ENCODE data around the gene GOLT1B.
"Not testable (repeated sequence)": the region's sequence is repeated elsewhere in the genome, so short reads cannot be mapped to it uniquely, and the experiment has no call there.

The GOLT1B gene, protein sequence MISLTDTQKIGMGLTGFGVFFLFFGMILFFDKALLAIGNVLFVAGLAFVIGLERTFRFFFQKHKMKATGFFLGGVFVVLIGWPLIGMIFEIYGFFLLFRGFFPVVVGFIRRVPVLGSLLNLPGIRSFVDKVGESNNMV

DNA sequence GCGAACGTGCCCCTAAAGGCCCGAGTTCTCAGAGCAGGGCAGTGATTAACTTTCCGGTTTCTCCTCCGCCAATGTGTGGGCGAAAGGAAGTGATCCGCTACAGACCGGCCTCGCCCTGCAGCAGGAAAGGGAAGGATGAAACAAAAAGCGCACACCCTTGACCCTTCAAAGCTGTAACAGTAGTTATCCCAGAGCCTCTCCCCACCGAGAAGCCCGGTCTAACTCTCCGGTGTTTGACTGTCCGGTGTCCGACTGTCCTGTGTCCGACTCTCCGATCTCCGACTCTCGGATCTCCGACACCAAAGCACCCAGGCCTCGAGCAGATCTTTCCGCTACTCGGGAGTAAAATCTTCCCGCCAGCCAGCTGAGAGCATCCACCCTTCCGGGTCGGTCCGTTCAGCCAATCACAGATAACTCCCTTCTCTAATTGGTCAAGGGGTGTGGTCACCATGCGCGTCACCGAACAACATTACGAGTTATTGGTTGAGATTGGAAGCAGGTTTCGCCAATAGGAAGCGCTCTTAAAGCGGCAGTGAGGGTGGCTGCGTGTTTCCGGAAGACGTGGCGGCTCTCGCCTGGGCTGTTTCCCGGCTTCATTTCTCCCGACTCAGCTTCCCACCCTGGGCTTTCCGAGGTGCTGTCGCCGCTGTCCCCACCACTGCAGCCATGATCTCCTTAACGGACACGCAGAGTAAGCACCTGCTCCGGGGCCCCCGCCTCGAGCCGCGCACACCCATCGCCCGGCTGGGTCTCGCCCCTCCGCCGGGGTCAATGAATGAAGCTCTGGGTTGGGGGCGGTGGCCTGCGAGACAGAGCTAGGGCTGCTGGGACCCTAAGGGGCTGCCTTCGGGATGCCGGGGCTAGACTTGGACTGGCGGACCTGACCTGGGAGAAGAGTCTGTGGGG lies at the start of gene GOLT1B, which contains the start of gene RECQL:
TSS of gene GOLT1B (plus strand) at position 532 of the 906 bp plus-strand sequence. CDS start at position 667, 135 bp downstream.
TSS of gene RECQL (minus strand) at position 378 of the 906 bp plus-strand sequence. CDS start 2,065 bp downstream, outside the sequence.
- DNase-seq (ENCODE audit: low spot score), result peak; percentile 98

DNA sequence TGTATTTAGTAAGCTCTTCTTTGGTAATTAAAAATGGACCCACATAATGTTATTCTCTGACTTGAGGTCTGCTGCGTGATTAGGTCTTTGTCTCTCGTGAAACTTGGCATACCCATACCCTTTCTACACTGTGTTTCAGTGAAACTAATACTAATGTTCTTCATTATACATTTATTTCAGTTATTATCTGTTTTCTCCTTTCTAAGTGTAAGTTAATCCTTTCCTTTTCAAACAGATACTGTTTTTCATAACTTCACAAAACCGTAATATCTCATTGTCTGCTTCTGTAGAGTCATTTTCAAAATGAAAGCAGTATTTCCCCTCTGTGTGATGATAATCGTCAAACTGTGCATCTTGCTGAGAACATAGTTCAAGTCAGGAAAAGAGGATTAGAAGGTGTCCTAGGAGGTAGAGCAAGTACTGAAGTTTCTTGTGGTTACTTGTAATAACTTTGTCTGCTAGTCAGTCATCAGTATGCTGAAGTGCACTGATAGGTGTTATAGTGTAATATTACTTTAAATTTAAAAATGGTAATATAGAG lies 48.2 kb upstream of the GOLT1B start:
- DNase-seq (ENCODE audit: low spot score), result no peak

DNA sequence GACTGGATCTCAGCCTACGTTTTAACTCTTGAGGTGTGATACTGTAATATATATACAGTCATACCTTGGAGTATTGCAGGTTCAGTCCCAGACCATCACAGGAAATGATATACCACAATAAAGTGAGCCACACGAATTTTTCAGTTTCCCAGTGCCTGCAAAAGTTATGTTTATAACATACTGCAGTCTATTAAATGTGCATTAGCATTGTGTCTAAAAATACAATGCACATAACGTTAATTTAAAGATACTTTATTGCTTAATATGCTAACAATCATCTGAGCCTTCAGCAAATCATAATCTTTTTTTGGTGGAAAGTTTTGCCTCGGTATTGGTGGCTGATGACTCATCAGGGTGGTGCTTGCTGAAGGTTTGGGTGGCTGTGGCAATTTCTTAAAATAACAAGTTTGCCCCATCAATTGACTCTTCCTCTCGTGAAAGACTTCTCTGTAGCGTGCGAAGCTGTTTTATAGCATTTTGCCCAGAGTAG lies 45.3 kb upstream of the GOLT1B start:
- no peak for DNase-seq (ENCODE audit: low spot score)

DNA sequence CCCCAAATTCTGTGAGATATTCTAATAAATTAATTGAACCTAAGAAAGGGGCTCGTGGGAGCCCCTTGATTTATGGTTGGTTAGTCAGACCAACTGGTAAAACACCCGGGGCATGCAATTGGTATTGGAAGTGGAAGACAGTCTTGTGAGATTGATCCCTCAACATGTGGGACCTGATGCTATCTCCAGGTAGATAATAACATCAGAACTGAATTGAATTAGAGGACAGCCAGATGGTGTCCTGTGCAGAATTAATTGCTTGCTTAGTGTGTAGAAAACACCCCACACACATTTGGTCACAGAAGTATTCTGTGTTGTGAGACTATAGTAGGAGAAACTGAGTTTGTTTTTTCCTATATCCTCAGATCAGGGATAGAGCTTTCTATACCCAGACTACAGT lies 42.1 kb upstream of the GOLT1B start:
- DNase-seq (ENCODE audit: low spot score), result no peak

DNA sequence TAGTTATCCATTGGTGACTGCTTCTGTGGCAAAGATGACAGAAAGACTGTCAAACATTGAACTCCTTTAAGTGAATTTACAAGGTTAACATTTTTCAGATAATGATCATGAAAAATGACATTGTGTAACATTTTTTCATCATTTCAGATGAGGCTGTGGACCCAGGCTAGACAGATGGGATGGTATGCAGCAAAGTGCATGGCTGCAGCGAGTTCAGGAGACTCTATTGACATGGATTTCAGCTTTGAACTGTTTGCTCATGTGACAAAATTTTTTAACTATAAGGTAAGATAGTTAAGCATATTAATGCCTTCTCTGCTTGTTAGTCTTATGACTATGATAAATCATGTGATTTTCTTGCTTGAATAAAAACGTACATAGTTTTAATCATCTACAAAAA lies 34.3 kb upstream of the GOLT1B start:
- DNase-seq (ENCODE audit: low spot score), result not testable (repeated sequence)

DNA sequence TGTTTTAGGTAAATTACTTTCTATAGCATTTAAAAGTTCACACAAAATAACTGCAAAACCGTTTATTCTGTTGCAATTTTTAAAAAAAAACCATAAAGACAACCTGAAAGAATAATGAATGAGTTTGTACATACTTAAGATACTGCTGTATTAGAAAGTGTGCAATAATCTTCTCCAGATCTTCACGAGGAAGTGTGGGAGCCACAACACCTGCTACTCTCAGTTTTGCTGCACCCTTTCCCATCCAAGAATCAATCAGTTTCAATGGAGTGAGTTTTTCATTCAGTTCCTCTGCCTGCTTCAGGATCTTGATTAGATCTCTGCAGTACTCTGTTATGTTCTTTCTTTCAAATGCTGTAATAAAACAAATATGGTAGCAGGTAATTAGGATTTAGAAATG lies 30.3 kb upstream of the GOLT1B start:
- no peak for DNase-seq (ENCODE audit: low spot score)

DNA sequence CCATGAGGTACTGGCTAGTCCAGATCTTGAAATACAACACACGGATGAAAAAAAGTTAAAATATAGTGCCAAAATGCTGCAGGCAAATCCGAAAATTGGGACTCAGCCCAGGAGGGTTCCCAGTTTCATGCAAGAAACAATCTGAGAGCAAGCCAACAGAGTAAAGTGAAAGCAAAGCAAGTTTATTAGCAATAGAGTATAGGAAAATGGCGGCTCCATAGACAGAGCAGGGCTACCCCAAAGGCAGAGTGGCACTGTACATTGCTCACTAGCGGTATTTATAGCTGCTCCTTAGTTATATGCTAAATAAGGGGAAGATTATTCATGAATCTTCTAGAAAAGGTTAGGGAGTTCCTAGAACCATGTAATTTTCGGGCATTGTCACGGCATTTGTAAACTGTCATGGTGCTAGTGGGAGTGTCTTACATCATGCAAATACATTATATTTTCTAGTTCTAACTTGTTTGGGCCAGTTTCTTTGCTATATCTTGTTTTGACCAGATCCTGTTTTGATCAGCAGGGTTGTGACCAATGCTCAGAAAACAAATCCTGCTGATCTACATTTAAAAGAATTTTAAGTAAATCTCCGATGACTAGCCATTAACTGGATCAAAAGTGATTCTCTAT lies 29.3 kb upstream of the GOLT1B start:
- DNase-seq (ENCODE audit: low spot score), result no peak

DNA sequence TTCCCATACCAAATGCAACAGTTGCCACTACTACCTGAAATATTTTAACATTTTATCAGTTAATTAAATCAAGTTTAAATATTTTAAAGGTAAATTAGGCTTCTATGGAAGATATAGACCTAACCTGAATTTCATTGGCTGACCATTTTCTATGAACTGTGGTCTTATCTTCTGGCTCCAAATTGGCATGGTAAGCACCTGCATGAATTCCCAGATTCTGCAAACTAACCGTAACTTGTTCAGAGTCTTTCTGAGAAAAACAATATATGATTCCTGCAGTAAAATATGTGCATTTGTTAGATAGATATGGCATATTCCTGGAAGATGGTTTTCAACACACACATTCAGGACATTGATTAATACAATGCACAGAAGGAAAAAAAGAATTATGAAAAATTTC lies 26.0 kb upstream of the GOLT1B start:
- no peak for DNase-seq (ENCODE audit: low spot score)

DNA sequence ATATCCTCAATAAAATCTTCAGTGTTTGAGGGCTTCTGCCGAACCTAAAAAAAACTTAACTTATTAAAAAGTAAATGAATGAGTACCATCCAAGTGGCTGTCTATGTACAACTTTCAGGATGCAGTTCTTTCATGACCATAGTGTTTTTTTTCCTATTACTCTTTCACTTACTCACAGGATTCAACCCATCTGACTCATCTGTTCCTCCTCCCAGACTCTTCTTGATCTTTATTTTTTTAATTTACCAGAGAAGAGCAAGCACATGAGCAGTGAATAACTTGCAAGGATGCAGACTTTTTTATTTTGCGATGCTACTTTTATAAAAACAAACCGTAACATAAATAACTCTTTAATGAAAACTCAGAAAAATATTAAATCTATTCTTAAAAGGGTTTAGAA lies 24.6 kb upstream of the GOLT1B start:
- DNase-seq (ENCODE audit: low spot score), result peak; percentile 39

DNA sequence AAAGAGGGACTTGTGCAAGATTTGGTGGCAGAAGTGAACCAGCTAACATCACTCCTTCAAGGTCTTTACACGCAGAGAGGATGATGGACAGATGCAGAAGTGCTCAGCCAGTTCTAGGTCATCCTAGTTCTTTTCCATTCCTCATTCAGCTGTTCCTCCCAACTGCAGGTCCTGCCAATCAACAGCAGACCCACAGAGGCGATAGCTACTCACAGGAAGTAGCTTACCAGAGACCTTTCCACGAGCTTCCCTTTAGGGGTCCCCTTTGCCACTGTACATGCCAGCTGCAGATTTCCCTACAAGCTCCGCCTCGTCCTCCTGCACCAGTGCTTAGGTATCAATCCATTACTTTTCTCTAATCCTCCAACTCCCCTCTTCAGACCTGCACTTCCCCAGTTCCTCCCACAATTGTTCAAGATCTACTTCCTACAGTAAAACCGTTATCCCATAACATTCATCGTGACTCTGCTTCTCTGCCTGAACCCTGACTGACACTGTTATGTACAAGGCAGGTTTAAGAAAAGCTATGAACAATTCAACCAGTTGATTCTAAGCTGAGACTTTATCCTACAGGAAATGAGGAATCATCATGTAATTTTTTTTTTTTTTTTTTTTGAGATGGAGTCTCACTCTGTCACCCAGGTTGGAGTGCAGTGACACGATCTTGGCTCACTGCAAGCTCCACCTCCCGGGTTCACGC lies 22.7 kb upstream of the GOLT1B start:
- DNase-seq (ENCODE audit: low spot score), result no peak

DNA sequence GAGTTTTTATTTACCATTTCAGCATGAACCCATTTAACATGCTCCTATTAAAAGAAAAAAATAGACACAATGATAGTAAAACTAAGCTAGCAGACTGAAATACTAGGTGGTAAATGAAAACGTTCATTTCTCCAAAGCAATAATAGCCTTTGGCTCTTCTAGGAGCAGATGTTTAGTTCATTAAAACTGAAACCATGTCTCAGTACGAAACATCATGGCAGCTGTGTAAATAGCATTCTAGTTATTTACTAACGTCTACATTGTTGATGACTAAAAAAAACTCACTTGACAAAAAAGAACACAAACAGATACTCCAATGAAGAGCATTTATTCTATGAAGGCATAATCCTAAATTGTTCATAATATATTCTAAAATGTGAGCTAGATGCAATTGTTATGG lies 18.1 kb upstream of the GOLT1B start:
- no peak for DNase-seq (ENCODE audit: low spot score)

DNA sequence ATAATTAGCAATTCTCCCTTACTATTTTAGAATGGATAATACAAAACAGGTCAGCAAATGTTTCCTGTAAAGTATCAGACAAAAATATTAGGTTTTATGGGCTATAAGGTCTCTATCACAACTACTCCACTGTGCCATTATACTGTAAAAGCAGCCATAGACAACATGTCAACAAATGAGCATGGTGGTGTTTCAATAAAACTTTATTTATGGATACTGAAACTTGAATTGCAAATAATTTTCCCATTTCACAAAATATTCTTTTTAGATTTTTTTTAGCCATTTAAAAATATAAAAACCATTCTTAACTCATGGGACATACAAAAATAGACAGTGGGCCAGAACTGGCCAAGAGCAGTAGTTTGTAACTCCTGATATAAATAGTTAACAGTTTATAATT lies 15.6 kb upstream of the GOLT1B start:
- DNase-seq (ENCODE audit: low spot score), result no peak

DNA sequence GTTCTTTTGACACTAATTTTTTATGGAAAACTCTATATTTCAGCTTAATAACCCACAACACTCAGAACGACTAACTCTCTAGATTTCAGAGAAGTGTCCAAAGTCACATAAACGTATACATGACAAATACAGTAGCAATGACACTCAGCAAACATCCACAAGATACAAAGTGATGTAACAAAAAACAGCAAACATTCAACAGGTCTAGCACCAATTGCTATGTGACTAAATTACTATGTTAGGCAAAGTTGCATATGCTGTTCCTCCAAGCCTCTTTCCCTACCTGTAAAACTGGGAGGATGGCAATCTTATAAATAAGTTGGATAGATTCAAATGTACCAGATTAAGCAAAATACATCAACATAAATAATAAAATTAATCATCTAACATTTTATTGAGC lies 1.8 kb upstream of the GOLT1B start:
- no peak for DNase-seq (ENCODE audit: low spot score)

DNA sequence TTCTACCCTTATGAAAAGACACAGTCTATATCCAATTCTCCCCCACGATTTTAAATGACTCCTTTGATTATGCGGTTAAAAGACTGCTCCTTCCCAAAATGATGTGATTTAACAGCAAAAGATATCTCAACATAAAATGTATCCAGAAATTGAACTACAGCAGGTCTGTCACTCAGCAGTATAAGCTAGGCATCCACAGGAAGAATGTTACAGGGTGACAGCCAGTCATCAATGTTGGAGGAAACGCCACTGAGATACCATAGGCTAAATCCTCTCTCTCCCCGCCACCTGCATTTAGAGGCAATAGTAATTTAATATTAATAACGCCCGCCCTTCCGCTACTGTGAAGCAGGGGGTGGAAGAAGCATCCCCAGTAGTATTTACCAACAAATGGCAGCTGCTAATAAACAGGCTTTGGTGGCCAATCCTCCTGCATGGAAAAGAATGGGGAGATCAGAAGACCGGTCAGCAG lies 767 bp upstream of the GOLT1B start:
- no peak for DNase-seq (ENCODE audit: low spot score)

DNA sequence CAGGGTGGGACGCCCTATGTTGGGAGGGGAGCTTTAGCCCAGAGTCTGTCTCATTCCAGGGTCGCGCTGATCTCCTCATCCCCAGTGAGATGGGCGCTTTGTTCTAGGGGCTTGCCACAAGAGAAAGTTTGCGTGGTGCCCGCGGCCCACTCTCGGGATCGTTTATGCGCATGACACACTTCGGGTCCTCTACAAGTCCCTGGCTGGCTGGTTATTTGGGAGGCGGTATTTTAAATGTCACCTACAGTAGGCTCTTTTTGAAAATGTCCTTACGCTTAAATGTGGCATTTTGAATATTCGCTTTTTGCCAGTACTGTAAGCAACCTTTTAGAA lies 541 bp downstream of the GOLT1B start:
- DNase-seq (ENCODE audit: low spot score), result peak; percentile 55

DNA sequence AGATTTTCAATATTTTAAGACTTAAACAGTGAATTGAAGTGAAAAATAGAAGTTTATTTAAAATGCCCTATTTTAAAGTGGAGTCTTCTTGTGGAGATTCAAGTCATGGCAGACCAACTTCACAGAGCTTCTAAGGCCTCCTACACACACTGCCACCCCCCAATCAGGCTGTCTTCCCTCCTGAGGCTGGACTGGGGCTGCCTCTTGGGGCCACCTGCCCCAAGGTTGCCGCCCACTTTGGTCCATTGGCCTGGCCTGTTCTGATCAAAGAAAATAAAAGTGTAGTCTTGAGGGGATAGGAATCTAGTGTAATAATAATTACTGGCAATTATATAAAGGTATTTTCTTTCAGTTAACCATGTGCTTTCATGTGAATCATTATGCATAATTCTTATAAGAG lies 1.3 kb downstream of the GOLT1B start:
- DNase-seq (ENCODE audit: low spot score), result no peak

DNA sequence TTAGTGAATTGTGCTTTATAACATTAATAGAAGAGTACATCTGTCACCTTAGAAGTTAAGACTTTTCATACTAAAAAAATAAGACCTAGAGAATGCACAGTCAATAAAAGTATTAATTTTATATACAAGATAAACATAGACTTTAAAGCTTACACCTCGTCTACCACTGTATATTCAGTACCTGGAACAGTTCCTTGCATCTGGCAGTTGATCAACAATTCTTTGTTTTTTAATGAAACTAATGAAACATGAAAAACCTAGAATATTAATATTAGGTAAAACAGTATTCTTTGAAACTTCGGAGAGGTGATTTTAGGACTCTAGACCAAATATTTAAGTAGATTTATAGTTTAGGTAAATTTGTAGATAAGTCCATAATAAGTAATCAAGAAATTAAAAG lies 4.3 kb downstream of the GOLT1B start:
- no peak for DNase-seq (ENCODE audit: low spot score)

DNA sequence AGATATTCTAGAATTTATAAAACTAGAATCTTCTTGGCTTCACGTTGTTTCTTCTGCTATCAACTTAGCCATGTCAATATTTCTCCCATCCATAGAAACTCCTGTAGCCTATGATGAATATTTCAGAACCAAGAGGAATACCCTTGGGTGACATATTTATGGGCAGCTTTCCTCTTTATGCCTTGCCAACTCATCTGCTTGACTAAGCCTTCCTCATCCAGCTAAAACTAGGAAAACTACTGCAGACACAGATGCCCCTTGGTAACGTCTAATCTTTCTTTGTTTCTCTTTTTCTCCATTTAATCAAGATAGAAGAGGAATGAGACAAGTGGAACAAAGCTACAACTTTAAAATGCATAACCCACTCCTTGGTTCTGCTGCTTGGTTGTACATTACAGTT lies 6.3 kb downstream of the GOLT1B start:
- no peak for DNase-seq (ENCODE audit: low spot score)

DNA sequence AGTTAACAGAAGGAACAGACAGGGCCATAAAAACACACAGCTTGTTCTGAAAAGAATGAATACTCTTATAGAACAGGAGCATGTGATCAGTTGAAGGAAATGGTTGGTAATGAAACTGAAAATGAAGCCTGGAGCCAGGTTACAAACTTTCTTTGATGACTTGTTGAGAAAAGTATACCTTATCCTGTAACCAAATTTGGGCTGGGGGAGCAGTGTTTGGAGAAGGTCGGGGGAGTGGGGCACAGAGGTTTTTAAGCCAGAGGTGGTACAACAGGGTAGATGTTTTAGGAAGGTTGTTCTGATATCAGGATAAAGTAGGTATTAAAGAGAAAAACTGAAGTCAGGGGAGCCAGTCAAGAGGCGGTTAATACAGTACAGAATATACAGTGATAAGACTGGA lies 8.2 kb downstream of the GOLT1B start:
- no peak for DNase-seq (ENCODE audit: low spot score)

DNA sequence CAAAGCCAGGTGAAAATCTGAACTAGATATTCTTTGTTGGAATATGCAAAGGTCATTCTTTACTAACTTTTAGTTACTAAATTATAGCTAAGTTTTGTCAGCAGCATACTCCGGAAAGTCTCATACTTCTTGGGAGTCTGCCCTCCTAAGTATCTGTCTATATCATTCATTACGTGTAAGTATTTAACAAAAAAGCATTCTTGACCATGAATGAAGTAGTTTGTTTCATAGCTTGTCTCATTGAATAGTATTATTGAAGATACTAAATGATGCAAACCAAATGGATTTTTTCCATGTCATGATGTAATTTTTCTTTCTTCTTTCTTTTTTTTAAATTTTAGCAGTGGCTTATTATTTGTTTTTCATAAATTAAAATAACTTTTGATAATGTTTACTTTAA lies 14.7 kb downstream of the GOLT1B start:
- no peak for DNase-seq (ENCODE audit: low spot score)

DNA sequence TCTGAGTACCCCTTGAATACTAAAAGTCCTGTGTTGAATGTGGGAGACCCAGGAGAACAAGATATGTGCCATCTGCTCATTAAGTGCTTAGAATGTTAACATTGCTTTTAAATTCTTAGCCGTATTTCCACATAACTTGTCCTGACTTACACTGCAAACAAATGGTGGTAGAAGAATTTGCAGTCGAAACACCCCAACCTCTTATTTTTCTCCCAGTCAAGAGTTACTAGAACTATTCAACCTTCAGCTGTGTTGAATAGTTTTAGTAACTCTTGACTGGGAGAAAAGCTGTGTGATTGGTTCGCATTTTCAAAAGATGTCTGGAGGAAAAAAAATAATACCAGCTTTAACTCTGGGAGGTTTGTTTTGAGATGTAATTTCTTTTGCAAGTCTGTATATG lies 16.9 kb downstream of the GOLT1B start:
- no peak for DNase-seq (ENCODE audit: low spot score)

DNA sequence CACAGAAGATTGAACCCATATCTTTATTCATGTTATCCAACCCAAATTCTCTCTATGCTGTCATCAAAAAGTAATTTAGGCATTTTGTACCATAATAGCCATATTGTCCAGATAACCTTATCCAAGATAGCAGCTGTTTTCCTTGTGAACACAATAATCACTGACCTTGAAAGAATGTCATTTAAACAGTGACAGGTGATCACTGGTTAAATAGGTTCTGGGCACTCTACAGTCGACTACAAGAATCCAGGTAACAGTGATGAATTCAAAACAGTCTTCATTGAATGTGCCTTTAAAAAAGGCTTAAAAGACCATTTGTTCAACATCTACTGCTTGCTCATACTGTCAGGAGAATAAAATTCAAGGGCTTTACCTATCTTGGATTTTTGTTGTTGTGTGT lies 20.0 kb downstream of the GOLT1B start:
- DNase-seq (ENCODE audit: low spot score), result no peak

Data from GM03348 (cell line).